Stimulated activated CD4-positive, alpha-beta T cell treated with anti-CD3 and anti-CD28 coated beads, TNF-alpha, amount 100 ng/mL, for 1 hour (primary cell): Measurements from ENCODE around the gene TJP2.

Experiments used
- DNase-seq, 3 donors: peaks; one replicate each; pipeline ENCODE4 v3.0.0-alpha.2; 2020; ENCODE audit warnings: low read depth in 3 of 3, low spot score in 1 of 3

The TJP2 gene

GRCh38 chr9:69173891-69174615, at the start of gene TJP2:
Gene TJP2 (plus strand): TSS chr9:69174277. CDS start chr9:69174373, 96 bp downstream.
- peak in 1 of 3 donors; percentile 18 for DNase-seq

- DNase-seq: no peak
Measured at GRCh38 chr9:69130456-69131441, 43.3 kb upstream of the TJP2 start.

GRCh38 chr9:69131682-69132081, 42.4 kb upstream of the TJP2 start:
- DNase-seq: no peak

- no peak for DNase-seq
Measured at GRCh38 chr9:69132361-69132760, 41.7 kb upstream of the TJP2 start.

- DNase-seq: no peak
Measured at GRCh38 chr9:69134412-69134811, 39.7 kb upstream of the TJP2 start.

- no peak for DNase-seq
Measured at GRCh38 chr9:69136185-69136584, 37.9 kb upstream of the TJP2 start.

- no peak for DNase-seq
Measured at GRCh38 chr9:69136779-69137178, 37.3 kb upstream of the TJP2 start.

- no peak for DNase-seq
Measured at GRCh38 chr9:69137311-69137710, 36.8 kb upstream of the TJP2 start.

GRCh38 chr9:69139596-69139995, 34.5 kb upstream of the TJP2 start:
- no peak for DNase-seq

- no peak for DNase-seq
Measured at GRCh38 chr9:69140123-69140735, 33.8 kb upstream of the TJP2 start.

GRCh38 chr9:69141851-69142250, 32.2 kb upstream of the TJP2 start:
- DNase-seq: no peak

GRCh38 chr9:69143291-69143690, 30.8 kb upstream of the TJP2 start:
- DNase-seq: no peak

- DNase-seq: no peak
Measured at GRCh38 chr9:69145144-69145715, 28.8 kb upstream of the TJP2 start.

GRCh38 chr9:69147041-69147834, 26.8 kb upstream of the TJP2 start:
- DNase-seq: no peak

- no peak for DNase-seq
Measured at GRCh38 chr9:69149321-69149807, 24.7 kb upstream of the TJP2 start.

- DNase-seq: no peak
Measured at GRCh38 chr9:69151506-69151905, 22.6 kb upstream of the TJP2 start.

GRCh38 chr9:69153707-69154521, 20.2 kb upstream of the TJP2 start:
- DNase-seq: no peak

- no peak for DNase-seq
Measured at GRCh38 chr9:69155341-69156030, 18.6 kb upstream of the TJP2 start.
